Measurements from ENCODE around the gene RAD51B. TPM values are rescaled to one million over a fixed set of nuclear protein-coding genes. Genes with fewer than 3 reads are reported as not detected.

The RAD51B gene
- total and polyA plus RNA-seq, 9 of the 15 experiments (the other 6 are each of a cell fraction or from before 2014, with no cell fraction given), result 8.5 to 17.3 (median 11.3) TPM

GRCh38 chr14:68295316-68295816 is 475.8 kb downstream of the RAD51B start (continued):
- TF ChIP-seq CCAR2 (IDR thresholded peaks at IDR 0.05; ENCODE audit: low read depth, low read length), result no peak
- no peak for TF ChIP-seq E2F5 (CRISPR knock-in tag; IDR thresholded peaks at IDR 0.05)
- 0 out of 2 replicates have a peak, but pooled peaks have one; percentile 63 for TF ChIP-seq ZNF197 (CRISPR knock-in tag; IDR thresholded peaks at IDR 0.05; ENCODE audit: low read depth)
- TF ChIP-seq PCBP2 (IDR thresholded peaks at IDR 0.05; ENCODE audit: low read depth, low read length, poor library complexity, severe bottlenecking), result no peak
- TF ChIP-seq CSDE1 (IDR thresholded peaks at IDR 0.05), result no peak
- peak; percentile 45 for TF ChIP-seq TBP (optimal IDR thresholded peaks at IDR 0.05; ENCODE audit: low read depth, low read length)
- TF ChIP-seq CUX1 (CRISPR knock-in tag; IDR thresholded peaks at IDR 0.05), result peak; percentile 67; the same call in 1 of the 2 replicates
- no peak for TF ChIP-seq BRF1 (IDR thresholded peaks at IDR 0.05; ENCODE audit: borderline replicate concordance, extremely low read depth, insufficient read length)
- TF ChIP-seq TGIF2 (CRISPR knock-in tag; IDR thresholded peaks at IDR 0.05), result no peak
- TF ChIP-seq POLR2G (IDR thresholded peaks at IDR 0.05; ENCODE audit: low read depth, low read length), result no peak
- TF ChIP-seq SMARCE1 (IDR thresholded peaks at IDR 0.05), result peak; percentile 94
- TF ChIP-seq MXI1 (IDR thresholded peaks at IDR 0.05; ENCODE audit: low read depth, low read length), result no peak
- TF ChIP-seq CTCFL (IDR thresholded peaks at IDR 0.05; ENCODE audit: borderline replicate concordance, insufficient read depth, low read depth, low read length, poor library complexity, severe bottlenecking), result no peak
- TF ChIP-seq ZNF75A (CRISPR knock-in tag; IDR thresholded peaks at IDR 0.05), result no peak
- TF ChIP-seq ZNF175 (CRISPR knock-in tag; IDR thresholded peaks at IDR 0.05; ENCODE audit: low read depth), result peak; percentile 77; the same call in 1 of the 2 replicates
- peak; percentile 95 for TF ChIP-seq ZNF316 (IDR thresholded peaks at IDR 0.05)
- no peak for TF ChIP-seq ARID3B (CRISPR knock-in tag; IDR thresholded peaks at IDR 0.05; ENCODE audit: borderline replicate concordance)

All from K562 (cell line).